Measurements from ENCODE around the gene MRTO4. TPM values are rescaled to one million over a fixed set of nuclear protein-coding genes. Genes with fewer than 3 reads are reported as not detected.

Gene MRTO4
- total and polyA plus RNA-seq, 2 of the 13 experiments (the other 11 are each of a cell fraction or from before 2014, with no cell fraction given) = 28.1 to 59.2 TPM

DNA sequence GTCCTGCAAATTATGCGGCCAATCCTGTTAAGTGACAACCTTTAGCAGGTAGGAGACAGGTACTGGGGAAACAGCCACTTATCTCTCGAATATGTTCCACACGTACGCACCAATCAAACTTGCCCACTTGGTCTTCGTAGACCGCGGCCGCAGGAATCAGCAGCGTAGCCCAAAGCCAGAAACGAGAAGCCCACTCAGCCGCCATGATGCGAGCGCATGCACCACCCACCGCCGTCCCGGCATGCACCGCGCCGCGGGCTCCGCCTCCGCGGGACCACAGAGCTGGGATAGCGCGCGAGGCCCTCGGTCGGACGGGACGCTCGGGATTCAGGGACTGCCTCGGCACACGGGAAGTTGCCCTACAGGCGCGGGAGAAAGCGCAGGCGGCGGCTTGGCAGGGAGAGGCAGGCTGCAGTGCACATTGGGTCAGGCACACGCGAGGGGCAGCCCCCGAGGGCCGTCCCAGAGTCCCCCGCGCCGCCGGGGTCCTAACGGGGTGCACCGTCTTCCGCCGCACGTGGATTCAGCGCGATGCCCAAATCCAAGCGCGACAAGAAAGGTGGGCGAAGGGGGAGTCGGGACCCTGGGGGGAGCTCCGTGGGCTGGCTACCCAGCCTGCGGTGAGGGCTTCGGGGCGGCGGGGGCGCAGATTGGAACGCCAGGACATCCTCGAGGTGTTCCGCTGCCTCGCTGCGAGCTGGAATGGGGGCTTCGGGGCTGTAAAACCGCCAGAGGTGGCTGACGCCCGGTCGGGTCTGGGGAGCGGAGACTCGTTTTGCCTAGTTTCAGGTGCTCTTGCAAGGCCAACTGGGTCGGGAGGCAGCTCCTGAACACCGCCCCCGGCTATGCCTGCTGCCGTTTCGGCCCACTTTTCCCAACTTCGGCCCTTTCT is at the start of gene MRTO4, which contains the start of gene EMC1 (continued):
- peak; percentile 84 for TF ChIP-seq ZMYM4 (CRISPR knock-in tag; IDR thresholded peaks at IDR 0.05)
- TF ChIP-seq HNF4G (IDR thresholded peaks at IDR 0.05; ENCODE audit: borderline replicate concordance, low read depth, low read length) = no peak
- TF ChIP-seq HNF4G (CRISPR knock-in tag; IDR thresholded peaks at IDR 0.05; ENCODE audit: borderline replicate concordance, low read depth) = 0 out of 2 replicates have a peak, but pooled peaks have one; percentile 38
- TF ChIP-seq, protein P1, sequence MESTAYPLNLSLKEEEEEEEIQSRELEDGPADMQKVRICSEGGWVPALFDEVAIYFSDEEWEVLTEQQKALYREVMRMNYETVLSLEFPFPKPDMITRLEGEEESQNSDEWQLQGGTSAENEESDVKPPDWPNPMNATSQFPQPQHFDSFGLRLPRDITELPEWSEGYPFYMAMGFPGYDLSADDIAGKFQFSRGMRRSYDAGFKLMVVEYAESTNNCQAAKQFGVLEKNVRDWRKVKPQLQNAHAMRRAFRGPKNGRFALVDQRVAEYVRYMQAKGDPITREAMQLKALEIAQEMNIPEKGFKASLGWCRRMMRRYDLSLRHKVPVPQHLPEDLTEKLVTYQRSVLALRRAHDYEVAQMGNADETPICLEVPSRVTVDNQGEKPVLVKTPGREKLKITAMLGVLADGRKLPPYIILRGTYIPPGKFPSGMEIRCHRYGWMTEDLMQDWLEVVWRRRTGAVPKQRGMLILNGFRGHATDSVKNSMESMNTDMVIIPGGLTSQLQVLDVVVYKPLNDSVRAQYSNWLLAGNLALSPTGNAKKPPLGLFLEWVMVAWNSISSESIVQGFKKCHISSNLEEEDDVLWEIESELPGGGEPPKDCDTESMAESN (CRISPR knock-in tag; conservative IDR thresholded peaks at IDR 0.05) = peak; percentile 79; the same call in 1 of the 2 replicates
- peak; percentile 79 for TF ChIP-seq ZNF772 (CRISPR knock-in tag; IDR thresholded peaks at IDR 0.05)
- TF ChIP-seq ZNF33A (CRISPR knock-in tag; IDR thresholded peaks at IDR 0.05; ENCODE audit: borderline replicate concordance) = peak; percentile 89; the same call in 1 of the 2 replicates
- TF ChIP-seq ISL2 (CRISPR knock-in tag; IDR thresholded peaks at IDR 0.05) = no peak; the same call in 1 of the 2 replicates
- TF ChIP-seq MIXL1 (CRISPR knock-in tag; IDR thresholded peaks at IDR 0.05) = peak; percentile 37; the same call in 1 of the 2 replicates
- TF ChIP-seq, protein P2, sequence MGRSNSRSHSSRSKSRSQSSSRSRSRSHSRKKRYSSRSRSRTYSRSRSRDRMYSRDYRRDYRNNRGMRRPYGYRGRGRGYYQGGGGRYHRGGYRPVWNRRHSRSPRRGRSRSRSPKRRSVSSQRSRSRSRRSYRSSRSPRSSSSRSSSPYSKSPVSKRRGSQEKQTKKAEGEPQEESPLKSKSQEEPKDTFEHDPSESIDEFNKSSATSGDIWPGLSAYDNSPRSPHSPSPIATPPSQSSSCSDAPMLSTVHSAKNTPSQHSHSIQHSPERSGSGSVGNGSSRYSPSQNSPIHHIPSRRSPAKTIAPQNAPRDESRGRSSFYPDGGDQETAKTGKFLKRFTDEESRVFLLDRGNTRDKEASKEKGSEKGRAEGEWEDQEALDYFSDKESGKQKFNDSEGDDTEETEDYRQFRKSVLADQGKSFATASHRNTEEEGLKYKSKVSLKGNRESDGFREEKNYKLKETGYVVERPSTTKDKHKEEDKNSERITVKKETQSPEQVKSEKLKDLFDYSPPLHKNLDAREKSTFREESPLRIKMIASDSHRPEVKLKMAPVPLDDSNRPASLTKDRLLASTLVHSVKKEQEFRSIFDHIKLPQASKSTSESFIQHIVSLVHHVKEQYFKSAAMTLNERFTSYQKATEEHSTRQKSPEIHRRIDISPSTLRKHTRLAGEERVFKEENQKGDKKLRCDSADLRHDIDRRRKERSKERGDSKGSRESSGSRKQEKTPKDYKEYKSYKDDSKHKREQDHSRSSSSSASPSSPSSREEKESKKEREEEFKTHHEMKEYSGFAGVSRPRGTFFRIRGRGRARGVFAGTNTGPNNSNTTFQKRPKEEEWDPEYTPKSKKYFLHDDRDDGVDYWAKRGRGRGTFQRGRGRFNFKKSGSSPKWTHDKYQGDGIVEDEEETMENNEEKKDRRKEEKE (IDR thresholded peaks at IDR 0.05) = no peak
- TF ChIP-seq PHB2 (IDR thresholded peaks at IDR 0.05; ENCODE audit: partially characterized antibody) = no peak
- TF ChIP-seq, protein P3, sequence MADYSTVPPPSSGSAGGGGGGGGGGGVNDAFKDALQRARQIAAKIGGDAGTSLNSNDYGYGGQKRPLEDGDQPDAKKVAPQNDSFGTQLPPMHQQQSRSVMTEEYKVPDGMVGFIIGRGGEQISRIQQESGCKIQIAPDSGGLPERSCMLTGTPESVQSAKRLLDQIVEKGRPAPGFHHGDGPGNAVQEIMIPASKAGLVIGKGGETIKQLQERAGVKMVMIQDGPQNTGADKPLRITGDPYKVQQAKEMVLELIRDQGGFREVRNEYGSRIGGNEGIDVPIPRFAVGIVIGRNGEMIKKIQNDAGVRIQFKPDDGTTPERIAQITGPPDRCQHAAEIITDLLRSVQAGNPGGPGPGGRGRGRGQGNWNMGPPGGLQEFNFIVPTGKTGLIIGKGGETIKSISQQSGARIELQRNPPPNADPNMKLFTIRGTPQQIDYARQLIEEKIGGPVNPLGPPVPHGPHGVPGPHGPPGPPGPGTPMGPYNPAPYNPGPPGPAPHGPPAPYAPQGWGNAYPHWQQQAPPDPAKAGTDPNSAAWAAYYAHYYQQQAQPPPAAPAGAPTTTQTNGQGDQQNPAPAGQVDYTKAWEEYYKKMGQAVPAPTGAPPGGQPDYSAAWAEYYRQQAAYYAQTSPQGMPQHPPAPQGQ (CRISPR knock-in tag; IDR thresholded peaks at IDR 0.05; ENCODE audit: borderline replicate concordance) = peak; percentile 91; the same call in 1 of the 2 replicates
- TF ChIP-seq, protein P4, sequence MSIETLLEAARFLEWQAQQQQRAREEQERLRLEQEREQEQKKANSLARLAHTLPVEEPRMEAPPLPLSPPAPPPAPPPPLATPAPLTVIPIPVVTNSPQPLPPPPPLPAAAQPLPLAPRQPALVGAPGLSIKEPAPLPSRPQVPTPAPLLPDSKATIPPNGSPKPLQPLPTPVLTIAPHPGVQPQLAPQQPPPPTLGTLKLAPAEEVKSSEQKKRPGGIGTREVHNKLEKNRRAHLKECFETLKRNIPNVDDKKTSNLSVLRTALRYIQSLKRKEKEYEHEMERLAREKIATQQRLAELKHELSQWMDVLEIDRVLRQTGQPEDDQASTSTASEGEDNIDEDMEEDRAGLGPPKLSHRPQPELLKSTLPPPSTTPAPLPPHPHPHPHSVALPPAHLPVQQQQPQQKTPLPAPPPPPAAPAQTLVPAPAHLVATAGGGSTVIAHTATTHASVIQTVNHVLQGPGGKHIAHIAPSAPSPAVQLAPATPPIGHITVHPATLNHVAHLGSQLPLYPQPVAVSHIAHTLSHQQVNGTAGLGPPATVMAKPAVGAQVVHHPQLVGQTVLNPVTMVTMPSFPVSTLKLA (IDR thresholded peaks at IDR 0.05) = peak; percentile 75
- TF ChIP-seq, protein P5, sequence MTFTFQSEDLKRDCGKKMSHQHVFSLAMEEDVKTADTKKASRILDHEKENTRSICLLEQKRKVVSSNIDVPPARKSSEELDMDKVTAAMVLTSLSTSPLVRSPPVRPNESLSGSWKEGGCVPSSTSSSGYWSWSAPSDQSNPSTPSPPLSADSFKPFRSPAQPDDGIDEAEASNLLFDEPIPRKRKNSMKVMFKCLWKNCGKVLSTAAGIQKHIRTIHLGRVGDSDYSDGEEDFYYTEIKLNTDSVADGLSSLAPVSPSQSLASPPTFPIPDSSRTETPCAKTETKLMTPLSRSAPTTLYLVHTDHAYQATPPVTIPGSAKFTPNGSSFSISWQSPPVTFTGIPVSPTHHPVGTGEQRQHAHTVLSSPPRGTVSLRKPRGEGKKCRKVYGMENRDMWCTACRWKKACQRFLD (CRISPR knock-in tag; IDR thresholded peaks at IDR 0.05; ENCODE audit: borderline replicate concordance) = no peak; the same call in 1 of the 2 replicates
- TF ChIP-seq NCOR1 (IDR thresholded peaks at IDR 0.05; ENCODE audit: borderline replicate concordance, low read length) = no peak
